Activated T-cell treated with anti-CD3 and anti-CD28 coated beads for 24 hours (primary cell): ENCODE results near the gene ADAM11.
"Not testable (repeated sequence)": the region's sequence is repeated elsewhere in the genome, so short reads cannot be mapped to it uniquely, and the experiment has no call there.

Experiments
- DNase-seq: peaks from one replicate; pipeline ENCODE4 v3.0.0-alpha.2; 2020; ENCODE audit warnings: low read depth

Gene ADAM11

GRCh38 chr17:44795421-44795820 is 36.6 kb downstream of the ADAM11 start:
- DNase-seq, result no peak

DNA sequence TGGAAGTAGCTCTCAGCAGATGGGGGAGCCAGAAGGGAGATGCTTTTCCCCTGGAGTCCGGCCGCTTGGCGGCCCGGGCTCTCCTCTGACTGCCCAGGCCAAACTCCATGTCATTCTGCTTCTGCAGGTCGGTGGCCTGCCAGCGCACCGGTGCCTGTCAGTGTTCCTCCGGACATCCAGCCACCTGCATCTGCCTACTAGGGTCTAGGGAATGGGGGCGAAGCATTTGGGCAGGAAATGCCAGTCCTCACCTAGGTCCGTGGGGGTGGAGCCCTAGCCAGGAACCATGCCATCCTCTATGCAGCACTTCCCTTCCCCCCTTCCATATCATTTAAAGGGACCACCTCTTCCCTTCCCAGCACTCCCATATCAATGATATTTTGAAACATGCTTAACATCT is 37.1 kb downstream of the ADAM11 start:
- DNase-seq, result no peak

DNA sequence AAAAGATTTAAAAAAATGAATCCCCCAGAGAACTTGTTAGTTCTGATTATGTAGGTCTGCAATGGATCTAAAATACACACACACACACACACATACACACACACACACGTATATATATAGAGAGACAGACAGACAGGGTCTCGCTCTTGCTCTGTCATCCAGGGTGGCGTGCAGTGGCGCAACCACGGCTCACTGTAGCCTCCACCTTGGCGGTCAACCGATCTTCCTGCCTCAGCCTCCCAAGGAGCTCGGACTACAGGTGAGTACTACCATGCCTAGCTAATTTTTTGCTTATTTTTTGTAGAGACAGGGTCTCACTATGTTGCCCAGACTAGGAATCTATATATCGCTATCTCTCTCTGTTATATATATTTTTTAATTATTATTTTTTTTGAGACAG is 37.9 kb downstream of the ADAM11 start:
- DNase-seq, result no peak

DNA sequence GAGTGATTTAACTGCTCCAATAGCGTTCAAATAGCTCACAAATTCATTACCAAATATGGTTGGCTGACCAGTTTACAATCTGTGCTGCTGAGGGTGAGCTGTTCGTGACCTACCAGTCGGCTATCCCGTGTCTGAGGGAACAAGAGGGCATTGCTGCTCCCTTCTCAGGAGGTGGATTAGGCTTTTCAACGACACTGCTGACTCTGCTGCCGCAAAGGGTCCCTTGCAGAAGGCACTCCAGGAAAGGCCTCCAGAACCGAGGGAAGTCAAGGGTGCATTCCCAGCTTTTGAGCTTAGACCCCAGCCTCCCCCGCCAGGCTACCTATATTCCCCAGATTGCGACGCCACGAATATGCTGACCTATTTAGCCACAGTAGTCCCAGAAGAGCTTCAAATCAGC is 39.0 kb downstream of the ADAM11 start:
- DNase-seq, result no peak

DNA sequence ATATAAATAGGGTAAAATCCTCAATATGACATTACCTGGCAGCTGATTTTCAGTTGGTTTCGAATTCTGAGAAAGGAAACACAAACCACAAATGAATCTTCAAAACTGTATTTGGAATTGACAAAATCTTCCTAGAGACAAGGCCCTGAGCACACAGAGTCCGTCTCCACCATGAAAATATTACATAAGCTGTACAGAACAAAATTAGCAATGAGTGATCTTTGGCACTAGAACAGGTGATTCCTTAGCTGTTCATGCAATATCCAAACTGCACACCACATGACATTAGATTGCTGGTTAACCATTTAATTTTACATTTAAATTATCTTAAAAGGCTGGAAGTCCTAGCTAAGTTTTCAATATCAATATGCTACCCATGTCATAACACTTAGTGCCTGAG is 39.6 kb downstream of the ADAM11 start:
- no peak for DNase-seq

DNA sequence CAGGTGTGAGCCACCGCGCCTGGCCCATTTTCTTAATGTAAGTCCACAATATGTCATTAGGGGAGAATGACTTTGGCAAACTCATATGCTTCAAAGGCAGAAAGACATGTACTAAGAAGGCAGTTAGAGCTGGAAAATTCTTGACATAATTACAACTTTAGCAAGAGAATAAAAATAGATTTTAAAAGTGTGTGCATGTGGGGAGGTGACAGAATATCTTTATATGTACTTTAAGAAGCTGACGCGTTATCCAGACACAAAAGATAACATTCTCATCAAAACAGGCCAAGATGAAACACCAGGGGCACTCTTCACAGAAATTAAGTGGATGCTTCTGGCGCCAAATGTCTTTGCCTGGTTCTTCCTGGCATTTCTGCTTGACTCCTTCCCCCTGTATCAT is 43.1 kb downstream of the ADAM11 start:
- DNase-seq, result no peak

DNA sequence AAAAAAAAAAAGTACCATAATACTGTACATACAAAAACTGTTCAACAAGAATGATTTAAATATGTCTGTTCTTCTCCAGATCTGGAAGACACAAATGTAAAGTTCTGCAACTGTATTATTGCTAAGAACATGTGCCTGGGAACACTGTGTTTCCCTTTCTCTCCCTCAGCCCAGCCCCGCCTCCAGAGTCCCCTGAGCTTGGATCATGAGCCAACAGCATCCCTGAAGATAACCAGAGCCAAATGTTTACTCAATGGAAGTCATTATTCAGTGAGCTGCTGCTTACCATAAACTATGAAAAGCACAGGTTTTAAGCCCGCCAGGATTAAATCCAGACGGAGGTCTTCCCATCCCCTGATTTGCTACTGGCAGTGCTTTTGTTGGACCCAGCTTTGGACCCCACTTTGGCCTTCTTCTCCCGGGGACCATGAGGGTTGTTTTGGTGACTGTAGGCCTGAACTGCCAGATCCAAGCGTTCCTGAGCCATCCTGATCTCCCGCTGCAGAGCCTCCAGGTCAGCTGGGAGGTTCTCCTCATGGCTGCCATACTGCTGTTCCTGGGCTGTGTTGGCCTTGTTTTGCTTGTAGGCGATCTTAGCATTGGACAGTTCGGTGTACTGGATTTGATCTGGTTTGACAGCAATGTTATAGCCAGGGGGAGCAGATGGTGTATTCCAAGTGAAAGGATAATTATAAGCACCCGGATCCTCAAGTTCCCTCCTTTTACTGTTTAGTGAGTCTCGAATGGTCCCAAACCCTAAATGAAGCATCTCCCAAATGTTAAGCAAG is 45.7 kb downstream of the ADAM11 start:
- DNase-seq, result no peak

DNA sequence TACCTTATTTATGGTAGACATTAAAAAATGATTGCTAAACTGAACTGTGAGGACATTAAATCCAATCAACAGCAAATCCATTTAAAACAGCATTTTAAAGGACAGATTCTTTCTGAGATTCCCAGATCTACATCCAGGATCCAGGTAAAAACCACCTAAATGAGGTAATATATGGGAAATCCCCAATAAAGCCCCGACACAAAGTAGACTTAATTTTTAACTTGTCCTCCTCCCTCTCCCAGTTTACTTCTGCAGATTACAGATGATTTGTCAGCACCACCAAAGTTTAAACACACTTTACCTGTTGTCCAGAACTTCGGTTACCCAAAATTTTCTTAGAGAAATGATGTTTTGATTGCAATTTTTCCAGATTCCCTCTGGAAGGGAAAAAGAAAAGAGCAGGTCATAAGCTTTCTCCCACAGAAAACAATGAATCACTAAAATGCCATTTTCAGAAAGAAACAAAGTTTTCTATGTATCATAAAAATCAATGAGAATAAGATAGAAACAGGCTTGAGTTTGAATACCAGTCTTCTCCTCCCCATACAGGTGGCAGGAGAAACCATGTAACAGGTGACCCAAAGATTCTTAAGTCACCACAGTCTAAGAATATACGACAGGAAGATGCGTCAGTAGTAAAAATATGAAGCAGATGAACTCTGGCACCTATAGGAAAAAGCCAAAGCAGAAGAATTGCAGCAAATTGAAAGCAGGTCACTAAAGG is 48.5 kb downstream of the ADAM11 start:
- no peak for DNase-seq

DNA sequence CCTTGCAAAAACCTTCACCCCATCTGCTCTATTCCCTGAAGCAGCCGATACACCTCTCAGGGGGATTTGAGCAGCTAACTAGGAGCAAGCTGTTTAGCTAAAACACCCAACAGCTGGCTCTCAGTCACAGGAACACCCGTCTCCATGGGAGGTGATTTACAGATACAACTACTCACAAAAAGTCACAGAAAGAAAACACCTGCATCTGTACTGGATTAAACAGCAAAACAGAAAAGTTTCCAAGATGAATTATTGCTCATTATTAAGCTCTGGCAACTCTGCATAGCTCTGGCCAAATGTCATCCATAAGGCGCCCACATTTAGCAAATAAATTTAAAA is 49.0 kb downstream of the ADAM11 start:
- DNase-seq, result no peak

DNA sequence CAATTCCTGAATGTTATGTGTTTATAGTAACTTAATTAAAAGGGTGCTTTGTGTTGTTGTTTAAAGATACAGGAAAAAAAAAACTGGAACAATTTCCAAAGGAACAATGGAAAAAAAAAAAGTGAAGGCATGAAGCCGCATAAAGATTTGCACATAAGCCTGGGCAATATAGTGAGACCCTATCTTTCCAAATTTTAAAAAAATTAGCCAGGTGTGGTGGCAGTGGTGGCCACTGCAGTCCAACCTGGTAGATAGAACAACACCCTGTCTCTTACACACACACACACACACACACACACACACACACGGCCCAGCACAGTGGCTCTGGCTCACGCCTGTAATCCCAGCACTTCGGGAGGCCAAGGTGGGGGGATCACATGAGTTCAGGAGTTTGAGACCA is 49.4 kb downstream of the ADAM11 start:
- no peak for DNase-seq

GRCh38 chr17:44808656-44809388 is 50.0 kb downstream of the ADAM11 start:
- not testable (repeated sequence) for DNase-seq

DNA sequence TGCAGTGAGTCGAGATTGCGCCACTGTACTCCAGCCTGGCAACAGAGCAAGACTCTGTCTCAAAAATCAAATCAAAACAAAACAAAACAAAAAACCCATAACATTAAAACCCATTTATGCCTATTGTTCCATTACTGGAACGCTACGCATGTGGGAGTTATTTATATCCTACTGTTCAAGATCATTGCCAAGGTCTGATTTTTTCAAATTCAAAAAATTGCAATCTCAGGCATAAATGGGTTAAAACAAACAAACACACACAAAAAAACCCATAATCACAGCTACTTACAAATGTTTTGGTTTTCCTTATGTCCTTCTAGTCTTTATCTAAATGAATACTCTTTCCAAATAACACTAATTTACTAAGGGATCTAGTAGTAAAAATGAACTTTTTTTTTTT is 53.5 kb downstream of the ADAM11 start:
- DNase-seq, result no peak

DNA sequence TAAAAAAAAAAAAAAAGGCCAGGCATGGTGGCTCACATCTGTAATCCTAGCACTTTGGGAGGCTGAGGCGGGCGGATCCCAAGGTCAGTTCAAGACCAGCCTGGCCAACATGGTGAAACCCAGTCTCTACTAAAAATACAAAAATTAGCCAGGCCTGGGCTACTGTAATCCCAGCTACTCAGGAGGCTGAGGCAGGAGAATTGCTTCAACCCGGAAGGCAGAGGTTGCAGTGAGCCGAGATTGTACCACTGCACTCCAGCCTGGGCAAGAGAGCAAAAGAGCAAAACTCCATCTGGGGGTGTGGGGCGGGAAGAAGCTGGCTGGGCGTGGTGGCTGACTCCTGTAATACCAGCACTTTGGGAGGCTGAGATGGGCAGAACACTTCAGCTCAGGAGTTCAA is 59.7 kb downstream of the ADAM11 start:
- DNase-seq, result not testable (repeated sequence)

DNA sequence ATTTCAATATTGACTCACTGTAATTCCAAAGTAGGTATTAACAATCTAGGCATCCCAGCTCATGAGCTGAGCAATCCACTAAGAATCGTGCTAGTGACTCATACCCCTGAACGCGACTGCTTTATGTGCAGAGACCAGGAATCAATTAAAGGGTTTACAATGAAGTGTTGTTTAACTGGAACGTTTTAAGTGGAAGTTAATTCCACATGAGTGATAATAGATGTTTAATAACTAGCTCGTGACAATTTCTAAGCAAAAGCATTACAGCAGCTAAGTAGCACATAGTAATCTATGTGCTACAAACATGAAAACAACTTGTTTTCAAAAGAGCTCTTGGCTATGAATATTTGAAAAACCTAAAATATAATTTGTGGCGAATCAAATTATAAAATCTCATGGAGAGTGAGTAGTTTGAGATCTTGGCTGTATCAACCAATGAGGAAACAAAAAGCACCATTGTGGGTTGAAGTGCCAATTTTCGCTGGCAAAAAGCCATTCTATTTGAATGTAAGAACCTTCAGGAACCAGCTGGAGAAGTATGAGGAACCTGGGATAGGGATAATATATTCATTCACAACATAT is 61.9 kb downstream of the ADAM11 start:
- DNase-seq, result no peak

- not testable (repeated sequence) for DNase-seq
Measured at GRCh38 chr17:44825236-44825635, 66.4 kb downstream of the ADAM11 start.

DNA sequence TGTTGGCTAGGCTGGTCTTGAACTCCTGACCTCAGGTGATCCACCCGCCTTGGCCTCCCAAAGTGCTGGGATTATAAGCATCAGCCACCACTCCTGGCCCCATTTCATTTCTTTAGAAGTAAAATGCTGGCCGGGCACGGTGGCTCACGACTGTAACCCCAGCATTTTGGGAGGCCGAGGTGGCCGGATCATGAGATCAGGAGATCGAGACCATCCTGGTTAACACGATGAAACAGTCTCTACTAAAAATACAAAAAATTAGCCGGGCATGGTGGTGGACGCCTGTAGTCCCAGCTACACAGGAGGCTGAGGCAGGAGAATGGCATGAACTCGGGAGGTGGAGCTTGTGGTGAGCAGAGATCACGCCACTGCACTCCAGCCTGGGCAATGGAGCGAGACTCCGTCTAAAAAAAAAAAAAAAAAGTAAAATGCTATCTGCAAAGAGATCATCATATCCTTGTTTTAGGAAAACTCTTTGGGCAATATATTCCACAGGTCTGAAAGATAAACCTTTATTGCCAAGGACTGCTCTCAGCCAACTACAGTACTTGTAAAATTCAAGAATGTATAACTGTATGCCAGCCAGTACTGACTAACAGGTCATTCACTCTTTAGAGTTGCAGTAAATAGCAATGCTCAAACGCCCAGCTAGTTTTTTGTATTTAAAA is 67.5 kb downstream of the ADAM11 start:
- no peak for DNase-seq

DNA sequence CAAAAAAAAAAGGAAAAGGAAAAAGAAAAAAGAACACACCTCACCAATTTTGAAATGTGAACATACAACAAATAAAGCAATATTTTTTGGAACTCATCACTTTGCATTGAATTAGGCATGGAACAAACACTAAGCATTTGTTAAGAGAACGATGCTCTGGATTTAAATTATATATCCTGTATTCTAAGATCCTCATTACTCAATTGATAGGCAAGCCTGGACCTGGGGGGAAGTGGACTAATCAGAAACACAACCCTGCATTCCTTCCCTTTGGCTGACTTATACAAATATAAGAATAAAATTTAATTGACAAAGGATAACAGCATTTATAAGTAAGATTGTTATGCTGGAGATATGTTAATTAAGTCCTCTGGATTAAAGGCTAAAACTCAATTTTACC is 69.1 kb downstream of the ADAM11 start:
- DNase-seq, result no peak

DNA sequence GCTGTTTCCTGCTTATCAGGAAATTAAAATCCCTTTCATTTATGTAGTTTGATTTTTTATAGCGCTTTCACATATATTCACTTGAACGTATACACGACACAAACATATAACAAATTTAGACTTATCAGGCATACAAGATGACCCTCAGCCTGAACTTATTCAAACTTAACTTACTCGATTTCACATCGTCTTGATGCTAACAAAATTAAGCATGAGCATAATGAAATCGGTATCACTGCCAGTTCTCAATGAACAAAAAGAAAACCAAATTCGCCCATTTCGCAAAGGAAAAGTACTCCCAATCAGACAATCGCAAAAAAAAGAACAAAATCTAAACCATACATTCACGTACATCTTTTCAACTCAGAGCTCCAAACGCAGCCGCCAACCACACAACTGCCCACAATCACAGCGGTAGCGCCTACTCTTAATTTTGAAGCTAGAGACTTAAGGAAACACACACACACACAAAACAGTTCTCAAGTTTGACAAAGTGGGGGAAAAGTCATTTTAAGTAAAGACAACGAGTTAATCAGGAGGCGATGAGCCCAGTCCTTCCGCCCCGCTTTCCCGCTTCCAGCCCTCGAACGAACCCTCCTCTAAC is 70.2 kb downstream of the ADAM11 start:
- DNase-seq, result peak; percentile 8

DNA sequence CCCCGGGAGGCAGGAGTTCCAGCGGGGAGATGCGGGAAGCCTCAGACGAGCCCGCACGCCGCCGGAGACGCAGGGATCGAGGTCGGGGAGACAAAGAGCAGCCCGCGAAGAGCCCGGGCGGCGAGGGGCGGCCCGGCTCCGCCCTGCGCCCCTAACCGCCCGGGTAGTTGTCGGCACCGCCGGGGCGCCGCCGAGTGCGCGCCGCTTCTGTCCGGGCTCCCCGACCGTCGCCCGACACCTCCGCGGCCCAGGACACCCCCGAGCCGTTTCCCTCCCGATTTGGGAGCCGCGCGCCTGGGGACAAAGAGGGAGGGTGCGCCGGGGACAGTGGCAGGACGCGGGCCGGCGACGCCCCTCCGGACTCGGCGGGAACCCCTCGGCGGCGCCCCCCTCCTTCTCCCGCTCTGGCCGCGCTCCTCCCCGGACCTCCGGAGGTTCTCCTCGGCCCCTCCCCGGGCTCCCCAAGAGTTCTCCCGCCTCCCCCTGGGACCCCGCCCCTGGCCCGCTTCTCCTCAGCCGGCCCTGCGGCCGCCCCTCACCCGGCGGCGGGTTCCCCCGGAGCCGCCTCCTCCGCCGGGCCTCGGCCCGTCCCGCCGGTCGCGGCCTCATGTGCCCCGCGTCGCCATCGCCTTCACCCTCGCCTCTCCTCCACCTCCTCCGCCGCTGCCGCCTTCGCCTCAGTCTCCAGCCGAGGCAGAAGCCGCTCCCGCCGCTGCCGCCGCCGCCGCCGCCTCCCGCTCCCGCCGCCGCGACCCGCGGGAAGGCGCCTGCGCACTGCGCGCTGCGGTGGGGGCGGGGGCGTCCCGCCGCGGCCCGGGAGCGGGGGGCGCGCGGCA is 71.0 kb downstream of the ADAM11 start, which contains the start of gene GJC1:
Gene GJC1 (minus strand): TSS at position 765 of the 836 bp plus-strand sequence. CDS start 24,470 bp downstream, outside the sequence.
- peak; percentile 2 for DNase-seq
